ENCODE data around the gene CFAP73.
"Not testable (repeated sequence)": the region's sequence is repeated elsewhere in the genome, so short reads cannot be mapped to it uniquely, and the experiment has no call there.

Gene CFAP73

GRCh38 chr12:113194971-113195391, 45.5 kb downstream of the CFAP73 start:
- DNase-seq = no peak

GRCh38 chr12:113195598-113195997, 46.1 kb downstream of the CFAP73 start:
- DNase-seq = no peak

- no peak for DNase-seq
Observed at GRCh38 chr12:113196582-113196981, 47.1 kb downstream of the CFAP73 start.

GRCh38 chr12:113196990-113197389, 47.5 kb downstream of the CFAP73 start:
- peak; percentile 83 to 87 (median 83) for DNase-seq

- DNase-seq = no peak
Observed at GRCh38 chr12:113197518-113198077, 48.1 kb downstream of the CFAP73 start.

- DNase-seq = no peak
Observed at GRCh38 chr12:113198296-113198695, 48.8 kb downstream of the CFAP73 start.

- DNase-seq = peak; percentile 42 to 54 (median 49)
Observed at GRCh38 chr12:113200021-113200797, 50.7 kb downstream of the CFAP73 start.

- DNase-seq = no peak
Observed at GRCh38 chr12:113201187-113202177, 52.0 kb downstream of the CFAP73 start.

GRCh38 chr12:113202300-113203075, 53.0 kb downstream of the CFAP73 start:
- DNase-seq = no peak

- DNase-seq = peak in 1 of 3 donors; percentile 45
Observed at GRCh38 chr12:113203852-113204760, 54.6 kb downstream of the CFAP73 start.

GRCh38 chr12:113204804-113205203, 55.3 kb downstream of the CFAP73 start:
- DNase-seq = no peak

GRCh38 chr12:113206802-113207201, 57.3 kb downstream of the CFAP73 start:
- not testable (repeated sequence) for DNase-seq

GRCh38 chr12:113207613-113208040, 58.1 kb downstream of the CFAP73 start:
- DNase-seq = no peak

GRCh38 chr12:113208041-113208934, 58.8 kb downstream of the CFAP73 start:
- peak; percentile 67 to 85 (median 73) for DNase-seq
